HepG2 (cell line): ENCODE measurements around the gene CABLES2. TPM values are rescaled to one million over a fixed set of nuclear protein-coding genes. Genes with fewer than 3 reads are reported as not detected.
A peak's percentile ranks its signal among the peaks of the same experiment; 100 is the strongest.

ENCODE experiments used
- ATRX ChIP-seq: sonication (generic); formaldehyde crosslinking; IDR thresholded peaks from 2 replicates; pipeline ENCODE4 v1.4.0; 2020; ENCODE audit warnings: missing genetic modification reagents, borderline replicate concordance
- CREBL2 ChIP-seq: sonication (generic); formaldehyde crosslinking; IDR thresholded peaks from 2 replicates; pipeline ENCODE4 v1.8.1; 2023; ENCODE audit warnings: missing genetic modification reagents, mild to moderate bottlenecking, borderline replicate concordance
- DMAP1 ChIP-seq: IDR thresholded peaks from 2 replicates; pipeline ENCODE4 v1.6.1; 2016
- ETV6 ChIP-seq: sonication (generic); formaldehyde crosslinking; conservative IDR thresholded peaks from 2 replicates; pipeline ENCODE4 v1.4.0; 2020; ENCODE audit warnings: missing genetic modification reagents
- FOXK2 ChIP-seq: fragments of 450-650 bp; IDR thresholded peaks from 2 replicates; pipeline ENCODE4 v1.6.1; 2016
- GABPB1 ChIP-seq: IDR thresholded peaks from 2 replicates; pipeline ENCODE4 v1.6.1; 2016; ENCODE audit warnings: mild to moderate bottlenecking, missing genetic modification reagents, moderate library complexity, missing compliant biosample characterization
- GATAD2A ChIP-seq: IDR thresholded peaks from 2 replicates; pipeline ENCODE4 v1.6.1; 2016
- GLI4 ChIP-seq: sonication (generic); formaldehyde crosslinking; IDR thresholded peaks from 2 replicates; pipeline ENCODE4 v1.5.1; 2020; ENCODE audit warnings: missing genetic modification reagents, mild to moderate bottlenecking, moderate library complexity, borderline replicate concordance
- HDAC6 ChIP-seq: fragments of 200-600 bp; sonication (generic); IDR thresholded peaks from 2 replicates; pipeline ENCODE4 v1.7.0; 2017; ENCODE audit warnings: mild to moderate bottlenecking, antibody characterized with exemption, low read length, low read depth
- KAT8 ChIP-seq: IDR thresholded peaks from 2 replicates; pipeline ENCODE4 v1.6.1; 2016; ENCODE audit warnings: missing genetic modification reagents, missing compliant biosample characterization
- NFIC ChIP-seq: IDR thresholded peaks from 2 replicates; pipeline ENCODE4 v1.6.1; 2012; ENCODE audit warnings: mild to moderate bottlenecking, low read length, inconsistent platforms
- NR0B2 ChIP-seq: sonication (generic); formaldehyde crosslinking; IDR thresholded peaks from 2 replicates; pipeline ENCODE4 v1.4.0; 2020; ENCODE audit warnings: mild to moderate bottlenecking, missing genetic modification reagents
- PHB2 ChIP-seq: fragments of 450-650 bp; IDR thresholded peaks from 2 replicates; pipeline ENCODE4 v1.6.1; 2018; ENCODE audit not compliant: partially characterized antibody
- RAD51 ChIP-seq: fragments of 450-650 bp; IDR thresholded peaks from 2 replicates; pipeline ENCODE4 v1.6.1; 2016; ENCODE audit warnings: borderline replicate concordance
- XBP1 ChIP-seq: sonication (generic); formaldehyde crosslinking; IDR thresholded peaks from 2 replicates; pipeline ENCODE4 v1.5.0; 2020; ENCODE audit warnings: missing genetic modification reagents
- YEATS2 ChIP-seq: sonication (generic); formaldehyde crosslinking; IDR thresholded peaks from 2 replicates; pipeline ENCODE4 v1.4.0; 2020; ENCODE audit warnings: missing genetic modification reagents, borderline replicate concordance
- ZFP1 ChIP-seq: IDR thresholded peaks from 2 replicates; pipeline ENCODE4 v1.6.1; 2016
- ZMYM3 ChIP-seq: sonication (generic); formaldehyde crosslinking; IDR thresholded peaks from 2 replicates; pipeline ENCODE4 v1.5.1; 2020; ENCODE audit warnings: mild to moderate bottlenecking, missing genetic modification reagents
- ZNF224 ChIP-seq: sonication (generic); formaldehyde crosslinking; IDR thresholded peaks from 2 replicates; pipeline ENCODE4 v1.5.0; 2020; ENCODE audit warnings: mild to moderate bottlenecking, missing genetic modification reagents
- ZNF510 ChIP-seq: sonication (generic); formaldehyde crosslinking; IDR thresholded peaks from 2 replicates; pipeline ENCODE4 v1.4.0; 2020; ENCODE audit warnings: low read depth, mild to moderate bottlenecking, missing genetic modification reagents
- ZNF546 ChIP-seq: sonication (generic); formaldehyde crosslinking; conservative IDR thresholded peaks from 2 replicates; pipeline ENCODE4 v1.8.1; 2023; ENCODE audit warnings: mild to moderate bottlenecking, missing genetic modification reagents
- ZNF609 ChIP-seq: sonication (generic); formaldehyde crosslinking; IDR thresholded peaks from 2 replicates; pipeline ENCODE4 v1.4.0; 2020; ENCODE audit warnings: mild to moderate bottlenecking, missing genetic modification reagents, borderline replicate concordance
- ZNF800 ChIP-seq: sonication (generic); formaldehyde crosslinking; IDR thresholded peaks from 2 replicates; pipeline ENCODE4 v1.4.0; 2020; ENCODE audit warnings: missing genetic modification reagents
- ZNF839 ChIP-seq: sonication (generic); formaldehyde crosslinking; IDR thresholded peaks from 2 replicates; pipeline ENCODE4 v1.4.0; 2020; ENCODE audit warnings: missing genetic modification reagents, mild to moderate bottlenecking, borderline replicate concordance
- polyA plus RNA-seq, 8 experiments: library from polyadenylated mRNA; depleted of rRNA in 3 of 8; stranded (reverse) in 7 of 8; unstranded in 1 of 8; fragments of >200 nt; fragmentation: Illumina TruSeq in 4 of 8; extraction: Trizol in 4 of 8; gene quantifications; 2 replicates each; pipeline versions ENCODE4 v1.2.1 to v1.2.3, GENCODE V29; 2011 to 2016; ENCODE audit warnings: low read depth in 4 of 8, missing spikeins in 1 of 8, mixed read lengths in 1 of 8; ENCODE audit not compliant: insufficient read depth in 1 of 8
- total RNA-seq, 5 experiments: library from RNA; depleted of rRNA; stranded (reverse); fragments of >200 nt; fragmentation: Illumina TruSeq; extraction: Trizol; gene quantifications; 2 replicates each; pipeline ENCODE4 v1.2.3, GENCODE V29; 2016; ENCODE audit warnings: low read depth in 1 of 5

CABLES2 gene
- total and polyA plus RNA-seq, 2 of the 13 experiments (the other 11 are each of a cell fraction or from before 2014, with no cell fraction given), result 5.2 to 9.7 TPM

GRCh38 chr20:62376112-62377063, 30.7 kb downstream of the CABLES2 start (continued):
- TF ChIP-seq NR0B2 (peak; percentile 78; the same call in 1 of the 2 replicates), ZFP1 (CRISPR knock-in tag) (no peak), ZMYM3 (CRISPR knock-in tag) (peak; percentile 67), ZNF839 (CRISPR knock-in tag) (0 out of 2 replicates have a peak, but pooled peaks have one; percentile 16), NFIC (no peak), GLI4 (peak; percentile 78; the same call in 1 of the 2 replicates), GATAD2A (CRISPR knock-in tag) (peak; percentile 78), KAT8 (CRISPR knock-in tag) (peak; percentile 90), DMAP1 (CRISPR knock-in tag) (peak; percentile 78), CREBL2 (peak; percentile 16; the same call in 1 of the 2 replicates), FOXK2 (no peak), ZNF800 (peak; percentile 96), YEATS2 (CRISPR knock-in tag) (peak; percentile 88), ZNF510 (CRISPR knock-in tag) (peak; percentile 67; the same call in 1 of the 2 replicates), ZNF546 (CRISPR knock-in tag) (no peak), PHB2 (no peak), GABPB1 (CRISPR knock-in tag) (peak; percentile 72), ZNF224 (CRISPR knock-in tag) (peak; percentile 96; the same call in 1 of the 2 replicates), HDAC6 (no peak), XBP1 (CRISPR knock-in tag) (peak; percentile 17; the same call in 1 of the 2 replicates), ETV6 (CRISPR knock-in tag) (peak; percentile 49; the same call in 1 of the 2 replicates), RAD51 (no peak), ZNF609 (CRISPR knock-in tag) (peak; percentile 72), ATRX (CRISPR knock-in tag) (no peak)
